Posterior vena cava (tissue), 2 donors: ENCODE results near the gene ARSK. TPM values are rescaled to one million over a fixed set of nuclear protein-coding genes. Genes with fewer than 3 reads are reported as not detected.
A peak's percentile ranks its signal among the peaks of the same experiment; 100 is the strongest.

Experiments used
- DNase-seq: peaks from one replicate; pipeline ENCODE4 v3.0.0-alpha.2; 2020; ENCODE audit warnings: low spot score
- intact Hi-C, 2 donors: fragments of 100-400 bp; cut with DNase I; formaldehyde crosslinking; loops; one replicate each; pipeline versions ENCODE4 v1.14.1 to v1.14.2; 2022 to 2023
- total RNA-seq, 2 donors: library from RNA; stranded (reverse); fragmentation: NEBNext Ultra II Directional; extraction: Animal tissue kit (Norgen Biotek cat#: 25700); gene quantifications; one replicate each; pipeline ENCODE4 v1.2.1, GENCODE V29; 2021
- donor health status: DM: yes; HTN: yes; CAD: no.
- donor health status: DM: yes; HTN: yes; CAD: no.

Gene ARSK
- total RNA-seq, 2 donors from 2014 or later, result 4.1 to 4.6 TPM

DNA sequence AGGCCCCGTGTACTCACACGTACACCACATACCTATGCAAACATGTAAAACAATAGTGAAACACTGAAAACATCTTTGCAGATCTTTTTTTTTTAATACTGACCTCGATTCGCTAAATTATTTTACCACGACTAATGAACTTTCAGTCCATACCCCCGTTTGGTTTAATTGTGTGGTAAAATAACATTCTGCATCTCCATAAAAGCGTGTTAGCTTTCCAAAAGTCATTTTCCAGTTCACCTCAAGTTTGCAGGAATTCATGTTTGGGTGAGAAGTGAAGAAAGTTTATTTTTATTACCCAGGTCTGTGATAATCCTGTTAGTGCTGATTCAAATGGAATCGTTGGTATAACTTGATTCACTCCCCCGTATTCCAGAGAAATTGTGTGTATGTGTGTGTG lies 652 bp downstream of the ARSK start:
- DNase-seq, result no peak
- intact Hi-C loops, result no loop called here

DNA sequence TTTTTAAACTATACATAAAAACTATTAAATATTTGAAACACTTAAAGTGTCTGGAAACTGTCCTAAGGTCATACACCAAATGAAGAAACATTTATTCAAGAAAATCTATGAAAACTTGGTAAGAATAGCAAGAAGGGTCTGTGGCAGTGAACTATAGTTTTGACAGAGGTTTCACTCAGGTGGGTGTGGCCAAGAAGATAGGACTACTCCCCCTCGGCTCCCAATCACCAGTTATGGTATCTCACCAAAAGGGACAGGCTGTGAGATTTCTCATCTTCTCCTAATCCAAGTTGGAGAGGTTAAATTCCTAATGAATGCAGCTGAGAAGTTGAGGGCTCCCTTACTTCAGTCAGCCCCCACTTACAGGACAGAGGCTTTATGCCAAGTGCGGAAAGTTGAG lies 2.9 kb downstream of the ARSK start:
- intact Hi-C loops, result no loop called here
- DNase-seq, result no peak

DNA sequence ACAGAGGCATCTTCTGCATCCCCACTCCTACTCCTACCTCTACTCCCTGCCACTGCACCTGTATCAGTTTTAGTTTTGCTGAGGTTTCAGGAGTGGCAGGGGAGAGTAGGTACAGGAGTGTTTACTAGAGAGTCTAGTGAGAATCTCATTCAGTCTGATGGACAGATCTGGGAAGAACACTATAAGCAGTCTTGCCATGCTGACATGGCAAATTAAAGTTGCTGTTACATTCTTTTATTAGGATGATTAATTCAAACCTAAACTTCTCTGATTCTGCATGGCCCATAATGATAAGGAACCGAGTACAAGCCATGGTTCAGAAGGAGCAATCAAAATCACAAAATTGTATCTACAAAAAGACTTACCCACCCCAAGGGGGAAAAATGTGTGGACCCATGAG lies 7.4 kb downstream of the ARSK start:
- DNase-seq, result no peak
- intact Hi-C loops, result no loop called here

DNA sequence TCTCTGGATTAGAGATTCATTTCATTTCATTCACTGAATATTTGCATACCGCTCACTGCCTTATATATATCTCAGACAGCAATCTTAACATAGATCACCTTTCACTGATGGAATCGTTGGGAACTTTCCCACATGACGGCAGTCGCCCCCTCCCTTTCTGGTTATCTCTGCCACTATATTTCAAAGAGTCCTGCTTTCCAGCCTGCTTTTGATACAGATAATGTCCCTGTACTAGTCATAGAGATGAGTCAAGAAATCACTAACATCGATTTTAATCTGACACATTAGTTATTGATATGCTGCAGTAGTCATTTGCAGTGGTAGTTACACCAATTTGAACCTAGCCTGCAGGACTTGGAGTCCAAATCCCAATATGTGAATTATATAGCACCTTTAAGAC lies 8.5 kb downstream of the ARSK start:
- intact Hi-C loops, result no loop called here
- no peak for DNase-seq

DNA sequence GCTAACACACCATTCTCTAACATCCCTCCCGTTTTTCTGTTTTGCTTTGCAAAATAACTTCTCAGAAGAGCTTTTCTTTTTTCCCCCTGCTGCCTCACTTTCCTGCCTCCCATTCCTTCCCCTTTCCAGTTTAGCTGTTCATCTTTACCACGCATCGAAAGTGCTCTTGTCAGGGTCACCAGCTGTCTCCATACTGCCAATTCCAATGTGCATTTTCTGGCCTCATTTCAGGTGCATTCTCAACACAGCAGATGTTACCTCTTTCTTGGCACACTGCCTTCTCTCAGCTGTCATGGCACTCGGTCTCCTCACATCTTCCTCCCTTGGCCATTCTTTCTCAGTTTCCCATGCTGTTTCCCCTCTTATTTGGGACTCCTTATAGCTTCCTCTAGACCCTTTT lies 9.5 kb downstream of the ARSK start:
- DNase-seq, result no peak
- intact Hi-C loops, result no loop called here

DNA sequence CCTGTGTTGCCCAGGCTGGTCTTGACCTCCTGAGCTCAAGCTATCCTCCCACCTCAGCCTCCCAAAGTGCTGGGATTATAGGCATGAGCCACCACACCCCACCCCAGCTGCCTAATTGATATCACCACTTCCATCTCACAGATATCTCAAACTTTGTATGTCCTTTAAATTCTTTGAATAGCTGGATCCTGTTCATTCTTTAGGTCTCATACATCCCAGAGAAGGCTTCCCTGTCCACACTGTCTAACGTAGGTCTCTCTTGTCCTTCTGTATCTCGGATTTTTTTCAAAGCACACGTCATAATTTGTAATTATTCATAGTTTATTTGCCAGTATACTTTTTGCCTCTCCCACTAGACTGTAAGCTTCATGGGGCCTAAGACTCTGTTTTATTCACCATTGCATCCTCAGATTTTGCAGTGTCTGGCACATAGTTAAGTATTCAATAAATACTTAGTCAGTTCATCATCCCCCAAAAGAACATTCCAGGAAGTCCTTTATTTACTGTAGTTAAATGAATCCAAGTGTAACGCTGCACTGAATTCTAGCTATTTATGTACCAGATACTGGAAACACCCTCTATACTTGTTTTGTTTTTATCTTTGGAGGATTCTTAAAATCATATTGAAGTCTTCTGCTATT lies 10.5 kb downstream of the ARSK start:
- no peak for DNase-seq
- intact Hi-C loops, result no loop called here

DNA sequence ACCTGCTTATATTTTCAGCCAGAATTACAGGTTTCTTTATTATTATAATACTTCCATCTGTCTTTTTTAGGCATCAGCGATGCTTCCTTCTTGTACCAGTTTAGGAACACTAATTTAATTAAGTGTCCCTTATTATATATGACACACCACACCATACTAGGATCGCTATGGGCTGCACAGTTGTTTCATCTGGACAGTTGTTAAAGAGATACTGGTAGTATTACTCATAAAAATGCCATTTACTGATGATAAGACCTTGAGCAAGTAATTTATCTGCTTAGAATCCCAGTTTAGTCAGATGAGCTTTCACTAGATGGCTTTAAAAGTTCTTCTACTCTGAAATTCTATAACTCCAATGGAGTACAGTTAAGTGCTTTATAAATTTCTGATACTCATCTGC lies 17.1 kb downstream of the ARSK start:
- intact Hi-C loops, result no loop called here
- DNase-seq, result no peak

DNA sequence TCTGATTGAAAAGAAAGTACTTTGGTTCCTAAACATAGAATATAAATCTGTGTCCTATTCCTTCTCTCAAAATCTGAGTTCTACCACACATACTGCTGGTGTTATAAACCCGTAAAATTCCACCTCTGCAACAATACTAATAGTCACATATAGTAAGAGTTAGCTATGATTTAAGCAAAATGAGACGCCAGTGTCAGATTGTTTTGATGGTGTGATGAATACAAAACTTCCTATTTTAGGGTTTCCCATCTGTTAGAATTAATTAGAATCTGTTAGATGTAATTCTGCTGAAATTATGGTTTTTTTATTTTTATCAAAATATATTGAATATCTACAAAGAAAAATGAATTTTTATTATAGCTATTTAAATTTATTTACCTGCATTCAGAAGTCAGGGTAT lies 26.7 kb downstream of the ARSK start:
- no peak for DNase-seq
- intact Hi-C loops, result no loop called here

DNA sequence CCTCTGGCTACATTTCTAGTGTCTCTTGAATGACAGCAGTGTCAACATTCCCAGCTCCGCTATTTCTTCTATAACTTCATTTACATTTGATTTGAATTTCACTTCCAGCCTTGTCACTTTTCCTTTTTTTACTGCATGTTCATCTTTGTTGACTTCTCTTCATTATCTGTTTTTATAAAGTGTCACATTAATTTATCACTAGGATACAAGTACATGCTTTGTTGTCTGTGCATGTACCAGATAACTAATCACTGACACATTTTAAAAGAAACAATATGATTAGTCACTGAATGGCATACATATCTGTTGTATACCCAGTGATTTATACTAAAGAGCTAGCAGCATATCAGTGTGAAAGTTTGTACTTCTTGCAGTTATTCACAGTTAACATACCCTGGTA lies 29.1 kb downstream of the ARSK start:
- DNase-seq, result no peak
- intact Hi-C loops, result no loop called here

DNA sequence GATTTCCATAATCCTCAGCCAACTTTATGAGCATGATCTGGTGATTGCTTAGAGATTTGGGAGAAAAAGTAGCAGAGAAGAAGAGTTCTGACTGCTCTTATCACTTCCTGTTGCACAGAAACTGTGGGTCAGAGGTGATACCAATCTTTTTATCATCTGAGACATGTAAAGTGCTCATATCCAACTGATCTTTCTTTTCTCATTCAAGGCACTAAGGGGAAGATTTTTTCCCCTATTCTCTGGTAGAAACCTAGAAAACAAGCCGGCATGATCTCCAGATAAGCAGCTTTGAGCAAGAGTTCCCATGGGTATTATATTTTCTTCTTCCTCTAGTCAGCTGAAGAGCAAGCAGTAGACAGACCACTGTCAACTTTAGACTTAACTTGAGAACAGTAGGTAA lies 36.0 kb downstream of the ARSK start:
- intact Hi-C loops, result no loop called here
- DNase-seq, result no peak

DNA sequence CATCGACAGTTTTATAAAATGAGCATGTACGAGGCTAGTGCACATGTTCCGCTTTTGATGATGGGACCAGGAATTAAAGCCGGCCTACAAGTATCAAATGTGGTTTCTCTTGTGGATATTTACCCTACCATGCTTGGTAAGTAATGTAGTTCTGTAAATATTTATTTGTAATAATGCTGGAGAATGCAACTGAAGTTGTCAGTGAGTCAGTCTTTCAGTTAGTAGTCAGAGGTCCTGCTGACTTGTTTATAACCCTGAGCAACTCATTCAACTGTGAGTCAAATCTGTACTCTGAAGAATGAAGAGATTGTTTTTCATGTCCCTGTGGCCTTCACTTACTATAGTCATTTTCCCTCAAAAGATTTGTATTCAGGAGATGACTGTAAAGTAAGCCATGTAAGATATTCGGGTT lies 36.6 kb downstream of the ARSK start:
- no peak for DNase-seq
- intact Hi-C loops, result no loop called here

DNA sequence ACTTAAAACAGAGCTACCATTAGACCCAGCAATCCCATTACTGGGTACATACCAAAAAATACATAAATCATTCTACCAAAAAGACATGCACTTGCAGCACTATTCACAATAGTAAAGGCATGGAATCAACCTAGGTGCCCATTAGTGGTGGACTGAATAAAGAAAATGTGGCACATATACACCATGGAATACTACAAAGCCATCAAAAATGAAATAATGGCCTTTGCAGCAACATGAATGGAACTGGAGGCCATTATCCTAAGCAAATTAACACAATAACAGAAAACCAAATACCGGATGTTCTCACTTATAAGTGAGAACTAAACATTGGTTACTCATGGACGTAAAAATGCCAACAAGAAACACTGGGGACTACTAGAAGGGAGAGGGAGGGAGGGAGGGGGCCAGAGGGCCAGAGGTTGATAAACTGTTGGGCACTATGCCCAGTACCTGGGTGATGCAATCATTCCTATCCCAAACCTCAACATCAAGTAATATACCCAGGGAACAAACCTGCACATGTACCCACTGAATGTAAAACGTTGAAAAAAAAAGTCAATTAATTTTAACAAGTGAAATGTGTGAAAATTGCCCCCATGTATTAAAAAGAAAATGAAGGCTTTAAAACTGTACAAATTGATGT lies 40.5 kb downstream of the ARSK start:
- intact Hi-C loops, result no loop called here
- no peak for DNase-seq

DNA sequence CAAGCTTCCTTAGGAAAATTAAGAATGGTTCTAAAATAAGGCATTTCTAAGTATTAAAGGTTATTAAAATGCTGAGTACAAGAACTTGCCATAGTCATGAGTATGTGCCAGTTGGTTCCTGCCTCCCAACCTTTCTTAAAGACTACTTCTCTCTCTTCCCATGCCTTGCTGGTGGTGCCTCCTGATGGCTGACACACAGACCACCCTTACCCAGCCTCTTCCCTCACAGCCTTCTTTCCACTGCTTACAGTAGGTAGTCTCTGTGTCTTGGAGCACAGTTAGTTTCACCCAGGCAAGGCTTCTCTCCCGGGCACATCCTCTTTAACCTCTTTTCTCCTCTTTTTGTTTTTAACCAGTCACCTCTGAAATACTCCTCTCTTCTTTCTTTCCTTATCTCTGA lies 44.4 kb downstream of the ARSK start:
- intact Hi-C loops, result no loop called here
- DNase-seq, result no peak

DNA sequence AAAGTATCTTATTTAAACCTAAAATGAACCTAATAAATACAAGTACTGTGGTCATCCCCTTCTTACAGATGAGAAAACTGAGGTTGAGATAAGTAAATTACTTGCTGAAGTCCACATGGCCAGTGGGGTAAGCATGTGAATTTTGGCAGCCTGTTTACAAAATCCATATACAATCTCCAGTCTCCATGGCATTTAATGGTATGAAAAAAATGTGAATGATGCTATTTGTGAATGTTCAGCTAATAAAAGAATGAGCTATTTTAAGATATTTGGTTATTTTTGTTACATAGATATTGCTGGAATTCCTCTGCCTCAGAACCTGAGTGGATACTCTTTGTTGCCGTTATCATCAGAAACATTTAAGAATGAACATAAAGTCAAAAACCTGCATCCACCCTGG lies 45.7 kb downstream of the ARSK start:
- no peak for DNase-seq
- intact Hi-C loops, result no loop called here

DNA sequence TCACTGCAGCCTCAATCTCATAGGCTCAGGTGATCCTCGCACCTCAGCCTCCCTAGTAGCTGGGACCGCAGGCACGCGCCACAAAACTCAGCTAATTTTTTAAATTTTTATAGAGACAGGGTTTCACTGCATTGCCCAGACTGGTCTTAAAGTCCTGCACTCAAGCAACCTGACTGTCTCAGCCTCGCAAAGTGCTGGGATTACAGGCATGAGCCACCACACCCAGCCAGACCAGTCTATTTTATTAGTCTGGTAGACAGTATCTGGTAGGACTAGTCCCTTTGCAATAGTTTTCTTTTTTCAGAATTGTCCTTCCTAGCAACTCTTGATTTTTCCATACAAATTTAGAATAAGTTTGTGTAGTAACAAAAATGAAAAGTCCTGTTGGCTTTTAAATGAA lies 50.9 kb downstream of the ARSK start:
- DNase-seq, result peak; percentile 62
- intact Hi-C loops, result no loop called here

DNA sequence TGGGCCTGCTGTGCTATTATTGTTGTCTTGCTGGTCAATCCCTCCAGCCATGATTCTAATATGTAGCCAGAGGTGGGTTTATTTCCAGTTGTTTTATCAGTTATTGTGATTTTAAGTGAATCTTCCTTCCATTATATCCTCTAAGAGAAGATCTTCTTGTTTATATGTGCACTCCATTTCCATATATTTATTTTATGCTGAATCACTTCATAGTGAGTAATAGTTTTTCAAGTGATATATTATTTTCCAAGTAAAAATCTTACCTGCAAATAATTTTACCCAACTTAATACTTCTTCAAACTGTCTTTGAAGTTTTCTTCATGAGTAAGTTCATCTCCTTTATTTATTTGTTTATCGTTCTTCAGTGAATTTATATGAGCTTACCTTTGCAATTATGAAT lies 51.5 kb downstream of the ARSK start:
- no peak for DNase-seq
- intact Hi-C loops, result no loop called here

DNA sequence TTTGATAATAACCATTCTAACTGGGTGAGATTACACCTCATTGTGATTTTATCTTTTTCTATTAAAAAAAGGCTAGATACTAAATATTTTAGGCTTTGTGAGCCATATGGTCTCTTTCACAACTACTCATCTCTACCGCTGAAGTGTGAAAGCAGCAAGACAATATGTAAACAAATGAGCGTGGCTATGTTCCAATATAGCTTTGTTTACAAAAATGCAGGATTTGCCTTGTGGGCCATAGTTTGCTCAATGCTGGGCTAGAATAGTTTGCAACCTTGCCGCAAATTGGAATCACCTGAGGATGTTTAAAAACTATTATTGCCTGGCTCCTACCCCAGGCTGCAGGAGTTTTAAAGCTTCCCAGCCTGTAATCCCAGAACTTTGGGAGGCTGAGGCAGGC lies 54.8 kb downstream of the ARSK start:
- DNase-seq, result no peak
- intact Hi-C loops, result no loop called here

DNA sequence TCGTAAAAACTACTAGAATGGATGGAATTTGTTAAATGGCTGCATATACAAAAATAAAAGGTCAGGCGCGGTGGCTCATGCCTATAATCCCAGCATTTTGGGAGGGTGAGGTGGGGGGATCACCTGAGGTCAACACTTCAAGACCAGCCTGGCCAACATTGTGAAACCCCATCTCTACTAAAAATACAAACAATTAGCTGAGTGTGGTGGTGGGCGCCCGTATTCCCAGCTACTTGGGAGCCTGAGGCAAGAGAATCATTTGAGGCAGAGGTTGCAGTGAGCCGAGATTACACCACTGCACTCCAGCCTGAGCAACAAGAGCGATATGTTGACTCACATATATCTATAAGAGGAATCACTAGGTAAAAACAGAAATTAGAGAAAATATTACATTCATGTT lies 55.6 kb downstream of the ARSK start:
- intact Hi-C loops, result no loop called here
- DNase-seq, result no peak

DNA sequence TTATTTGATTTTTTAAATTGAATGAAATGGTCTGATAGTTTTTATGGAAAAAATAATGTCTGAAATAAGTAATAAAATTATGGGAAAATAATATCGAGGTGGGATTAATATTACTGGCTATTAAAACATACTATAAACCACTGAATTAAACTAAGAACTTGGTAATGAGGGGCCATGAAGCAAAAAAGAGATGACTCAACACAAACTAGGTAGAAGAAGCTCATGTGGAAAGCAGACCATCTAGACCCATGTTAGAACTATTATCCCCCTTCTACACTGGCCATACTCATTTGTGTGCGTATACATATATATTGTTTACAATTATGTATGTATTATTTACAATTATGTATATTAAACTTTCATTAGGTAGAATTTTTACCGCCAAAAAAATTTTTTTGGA lies 56.5 kb downstream of the ARSK start:
- intact Hi-C loops, result no loop called here
- DNase-seq, result no peak

DNA sequence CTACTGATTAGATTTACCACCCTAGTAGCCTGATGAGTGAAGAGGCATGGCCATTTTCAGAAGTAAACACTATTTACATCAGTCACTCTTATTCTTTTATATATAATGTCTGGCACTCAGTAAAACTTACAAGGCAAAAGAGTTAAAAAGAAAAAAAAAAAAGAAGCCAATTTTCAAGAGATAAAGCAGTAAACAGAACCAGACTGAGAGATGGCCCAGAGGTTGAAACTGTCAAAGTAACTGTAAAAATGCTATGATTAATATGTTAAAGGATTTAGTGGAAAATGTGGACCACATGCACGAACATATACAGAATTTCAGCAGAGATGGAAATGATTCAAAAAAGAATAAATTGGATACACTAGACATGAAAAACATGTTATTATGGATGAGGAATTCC lies 58.6 kb downstream of the ARSK start:
- DNase-seq, result no peak
- intact Hi-C loops, result no loop called here

DNA sequence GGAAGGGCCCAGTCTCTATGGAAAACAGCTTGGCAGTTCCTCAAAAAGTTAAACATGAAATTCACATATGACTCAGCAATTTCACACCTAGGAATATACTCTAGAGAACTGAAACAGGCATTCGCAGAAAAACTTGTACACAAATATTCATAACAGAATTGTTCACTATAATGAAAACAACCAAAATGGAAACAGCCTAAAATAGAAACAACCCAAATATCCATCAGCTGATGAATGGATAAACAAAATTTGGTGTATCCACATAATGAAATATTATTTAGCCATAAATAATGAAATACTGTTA lies 60.2 kb downstream of the ARSK start:
- no peak for DNase-seq
- intact Hi-C loops, result no loop called here

DNA sequence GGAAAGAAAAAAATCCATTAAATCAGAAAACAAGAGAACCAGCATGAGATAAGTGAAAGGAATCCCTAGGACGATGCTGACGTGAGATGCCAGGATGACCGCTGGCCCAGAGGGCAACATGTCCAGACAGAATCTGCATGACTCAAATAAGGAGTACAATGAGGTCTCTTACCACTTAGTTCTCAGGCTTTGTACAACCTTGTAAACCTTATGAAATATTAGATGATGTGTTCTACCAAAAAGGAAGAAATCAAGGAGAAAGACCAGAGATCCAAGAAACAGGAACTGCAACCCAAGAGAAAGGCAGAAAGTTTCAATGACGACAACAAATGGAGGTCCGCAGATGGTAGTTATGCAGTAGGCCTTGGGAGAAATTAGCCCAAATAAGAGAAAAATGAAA lies 62.2 kb downstream of the ARSK start:
- no peak for DNase-seq
- intact Hi-C loops, result no loop called here
